HepG2 (cell line): Measurements from ENCODE around the gene DNAJC11. TPM values are rescaled to one million over a fixed set of nuclear protein-coding genes. Genes with fewer than 3 reads are reported as not detected.

Source experiments
- ARNT ChIP-seq: fragments of 450-650 bp; IDR thresholded peaks from 2 replicates; pipeline ENCODE4 v1.6.1; 2017
- ARNTL ChIP-seq: sonication (generic); formaldehyde crosslinking; IDR thresholded peaks from 2 replicates; pipeline ENCODE4 v1.4.0; 2020; ENCODE audit warnings: mild to moderate bottlenecking, missing genetic modification reagents
- DPF2 ChIP-seq: sonication (generic); formaldehyde crosslinking; IDR thresholded peaks from 2 replicates; pipeline ENCODE4 v1.4.0; 2020; ENCODE audit warnings: mild to moderate bottlenecking, low read depth, missing genetic modification reagents, borderline replicate concordance
- HOXA3 ChIP-seq: sonication (generic); formaldehyde crosslinking; IDR thresholded peaks from 2 replicates; pipeline ENCODE4 v1.5.0; 2020; ENCODE audit warnings: missing genetic modification reagents
- MEIS2 ChIP-seq: sonication (generic); formaldehyde crosslinking; IDR thresholded peaks from 2 replicates; pipeline ENCODE4 v1.9.0; 2021; ENCODE audit warnings: mild to moderate bottlenecking, missing genetic modification reagents
- NR2F2 ChIP-seq: IDR thresholded peaks from 2 replicates; pipeline ENCODE4 v1.6.1; 2012; ENCODE audit warnings: low read depth, inconsistent platforms, borderline replicate concordance
- PHB2 ChIP-seq: fragments of 450-650 bp; IDR thresholded peaks from 2 replicates; pipeline ENCODE4 v1.6.1; 2018; ENCODE audit not compliant: partially characterized antibody
- SNAPC5 ChIP-seq: sonication (generic); formaldehyde crosslinking; IDR thresholded peaks from 2 replicates; pipeline ENCODE4 v1.8.1; 2023; ENCODE audit warnings: mild to moderate bottlenecking, missing genetic modification reagents, borderline replicate concordance
- SP4 ChIP-seq: sonication (generic); formaldehyde crosslinking; IDR thresholded peaks from 2 replicates; pipeline ENCODE4 v1.8.1; 2023; ENCODE audit warnings: mild to moderate bottlenecking, missing genetic modification reagents
- TARDBP ChIP-seq: sonication (generic); formaldehyde crosslinking; IDR thresholded peaks from 2 replicates; pipeline ENCODE4 v1.8.0; 2022; ENCODE audit warnings: mild to moderate bottlenecking, missing genetic modification reagents
- TMF1 ChIP-seq: sonication (generic); formaldehyde crosslinking; IDR thresholded peaks from 2 replicates; pipeline ENCODE4 v1.8.1; 2022; ENCODE audit warnings: low read depth, missing genetic modification reagents
- ZFAT ChIP-seq: sonication (generic); formaldehyde crosslinking; conservative IDR thresholded peaks from 2 replicates; pipeline ENCODE4 v1.8.1; 2023; ENCODE audit warnings: missing genetic modification reagents, inconsistent platforms
- ZNF335 ChIP-seq: sonication (generic); formaldehyde crosslinking; IDR thresholded peaks from 2 replicates; pipeline ENCODE4 v1.4.0; 2020; ENCODE audit warnings: missing genetic modification reagents
- ZNF33A ChIP-seq: sonication (generic); formaldehyde crosslinking; IDR thresholded peaks from 2 replicates; pipeline ENCODE4 v1.5.1; 2020; ENCODE audit warnings: missing genetic modification reagents, mild to moderate bottlenecking, moderate library complexity, borderline replicate concordance
- ZNF441 ChIP-seq: sonication (generic); formaldehyde crosslinking; IDR thresholded peaks from 2 replicates; pipeline ENCODE4 v1.7.0; 2021; ENCODE audit warnings: missing genetic modification reagents, borderline replicate concordance
- ZNF543 ChIP-seq: sonication (generic); formaldehyde crosslinking; IDR thresholded peaks from 2 replicates; pipeline ENCODE4 v1.4.0; 2020; ENCODE audit warnings: mild to moderate bottlenecking, missing genetic modification reagents
- ZNF546 ChIP-seq: sonication (generic); formaldehyde crosslinking; conservative IDR thresholded peaks from 2 replicates; pipeline ENCODE4 v1.8.1; 2023; ENCODE audit warnings: mild to moderate bottlenecking, missing genetic modification reagents
- ZNF607 ChIP-seq: sonication (generic); formaldehyde crosslinking; IDR thresholded peaks from 2 replicates; pipeline ENCODE4 v1.5.1; 2020; ENCODE audit warnings: missing genetic modification reagents, mild to moderate bottlenecking, borderline replicate concordance
- ZNF670 ChIP-seq: sonication (generic); formaldehyde crosslinking; IDR thresholded peaks from 2 replicates; pipeline ENCODE4 v1.8.0; 2022; ENCODE audit warnings: mild to moderate bottlenecking, missing genetic modification reagents, borderline replicate concordance
- ZNF713 ChIP-seq: sonication (generic); formaldehyde crosslinking; IDR thresholded peaks from 2 replicates; pipeline ENCODE4 v1.4.0; 2020; ENCODE audit warnings: mild to moderate bottlenecking, missing genetic modification reagents
- ZNF766 ChIP-seq: sonication (generic); formaldehyde crosslinking; IDR thresholded peaks from 2 replicates; pipeline ENCODE4 v1.5.0; 2020; ENCODE audit warnings: missing genetic modification reagents, borderline replicate concordance
- ZNF800 ChIP-seq: sonication (generic); formaldehyde crosslinking; IDR thresholded peaks from 2 replicates; pipeline ENCODE4 v1.4.0; 2020; ENCODE audit warnings: missing genetic modification reagents
- polyA plus RNA-seq, 8 experiments: library from polyadenylated mRNA; depleted of rRNA in 3 of 8; stranded (reverse) in 7 of 8; unstranded in 1 of 8; fragments of >200 nt; fragmentation: Illumina TruSeq in 4 of 8; extraction: Trizol in 4 of 8; gene quantifications; 2 replicates each; pipeline versions ENCODE4 v1.2.1 to v1.2.3, GENCODE V29; 2011 to 2016; ENCODE audit warnings: low read depth in 4 of 8, missing spikeins in 1 of 8, mixed read lengths in 1 of 8; ENCODE audit not compliant: insufficient read depth in 1 of 8
- total RNA-seq, 5 experiments: library from RNA; depleted of rRNA; stranded (reverse); fragments of >200 nt; fragmentation: Illumina TruSeq; extraction: Trizol; gene quantifications; 2 replicates each; pipeline ENCODE4 v1.2.3, GENCODE V29; 2016; ENCODE audit warnings: low read depth in 1 of 5
- TF ChIP-seq, protein P1 (sequence below): sonication (generic); formaldehyde crosslinking; IDR thresholded peaks from 2 replicates; pipeline ENCODE4 v1.8.0; 2022; ENCODE audit warnings: mild to moderate bottlenecking, missing genetic modification reagents, borderline replicate concordance
- TF ChIP-seq, protein P2 (sequence below): sonication (generic); formaldehyde crosslinking; IDR thresholded peaks from 2 replicates; pipeline ENCODE4 v1.4.0; 2020; ENCODE audit warnings: missing genetic modification reagents, mild to moderate bottlenecking, borderline replicate concordance

Gene DNAJC11
- total and polyA plus RNA-seq, 2 of the 13 experiments (the other 11 are each of a cell fraction or from before 2014, with no cell fraction given), result 25.1 to 47.6 TPM

DNA sequence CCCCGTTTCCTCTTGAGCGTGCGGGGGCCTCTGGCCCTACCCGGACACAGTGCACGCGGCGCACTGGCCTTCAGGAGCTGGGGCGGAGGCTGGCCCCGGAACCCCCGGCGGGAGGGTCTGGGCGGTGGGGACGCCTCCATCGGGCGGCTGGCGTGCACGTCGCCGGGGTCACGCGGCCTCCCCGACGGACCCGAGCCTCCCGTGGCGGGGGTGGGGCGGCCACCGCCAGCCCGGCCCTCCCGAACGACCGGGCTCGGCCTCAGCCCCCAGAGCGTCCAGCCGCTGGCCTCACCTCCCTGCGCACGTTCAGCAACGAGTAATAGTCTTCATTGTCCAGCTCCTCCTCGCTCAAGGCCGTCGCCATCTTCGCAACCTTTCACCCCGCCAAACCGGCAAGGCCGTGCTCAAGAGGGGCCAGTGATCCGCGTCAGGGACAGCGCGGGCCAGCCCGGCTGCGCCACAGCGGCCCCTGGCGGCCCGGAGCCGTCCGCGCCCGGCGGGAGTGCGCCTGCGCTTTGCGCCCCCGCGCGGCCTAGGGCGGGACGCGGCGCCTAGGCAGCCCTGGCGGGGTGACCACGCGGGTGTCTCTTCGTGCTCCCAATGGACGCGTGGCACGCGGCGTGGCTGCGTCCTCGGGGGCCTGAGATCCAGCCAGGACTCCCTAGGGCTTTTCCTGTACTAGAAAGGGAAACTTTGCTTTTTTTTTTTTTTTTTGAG is at the start of gene DNAJC11 (continued):
- TF ChIP-seq MEIS2, result peak; percentile 58; the same call in 1 of the 2 replicates
- peak; percentile 95; the same call in 1 of the 2 replicates for TF ChIP-seq ZNF766 (CRISPR knock-in tag)
- peak; percentile 80; the same call in 1 of the 2 replicates for TF ChIP-seq ZFAT (CRISPR knock-in tag)
- peak; percentile 96 for TF ChIP-seq ZNF441 (CRISPR knock-in tag)
- TF ChIP-seq ARNT, result no peak
- peak; percentile 85; the same call in 1 of the 2 replicates for TF ChIP-seq SNAPC5 (CRISPR knock-in tag)
- TF ChIP-seq ARNTL (CRISPR knock-in tag), result peak; percentile 66; the same call in 1 of the 2 replicates
- TF ChIP-seq TARDBP (CRISPR knock-in tag), result peak; percentile 85; the same call in 1 of the 2 replicates
- peak; percentile 87 for TF ChIP-seq SP4
- no peak for TF ChIP-seq PHB2
- no peak for TF ChIP-seq ZNF800 (CRISPR knock-in tag)
- TF ChIP-seq ZNF543 (CRISPR knock-in tag), result 0 out of 2 replicates have a peak, but pooled peaks have one; percentile 24
- TF ChIP-seq TMF1 (CRISPR knock-in tag), result peak; percentile 97; the same call in 1 of the 2 replicates
- no peak for TF ChIP-seq ZNF713 (CRISPR knock-in tag)
- TF ChIP-seq ZNF607, result peak; percentile 98
- TF ChIP-seq, protein P1, sequence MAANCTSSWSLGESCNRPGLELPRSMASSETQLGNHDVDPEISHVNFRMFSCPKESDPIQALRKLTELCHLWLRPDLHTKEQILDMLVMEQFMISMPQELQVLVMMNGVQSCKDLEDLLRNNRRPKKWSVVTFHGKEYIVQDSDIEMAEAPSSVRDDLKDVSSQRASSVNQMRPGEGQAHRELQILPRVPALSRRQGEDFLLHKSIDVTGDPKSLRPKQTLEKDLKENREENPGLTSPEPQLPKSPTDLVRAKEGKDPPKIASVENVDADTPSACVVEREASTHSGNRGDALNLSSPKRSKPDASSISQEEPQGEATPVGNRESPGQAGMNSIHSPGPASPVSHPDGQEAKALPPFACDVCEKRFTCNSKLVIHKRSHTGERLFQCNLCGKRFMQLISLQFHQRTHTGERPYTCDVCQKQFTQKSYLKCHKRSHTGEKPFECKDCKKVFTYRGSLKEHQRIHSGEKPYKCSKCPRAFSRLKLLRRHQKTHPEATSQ, result 0 out of 2 replicates have a peak, but pooled peaks have one; percentile 40
- 0 out of 2 replicates have a peak, but pooled peaks have one; percentile 52 for TF ChIP-seq ZNF335 (CRISPR knock-in tag)
- peak; percentile 96; the same call in 1 of the 2 replicates for TF ChIP-seq ZNF546 (CRISPR knock-in tag)
- peak; percentile 97 for TF ChIP-seq HOXA3 (CRISPR knock-in tag)
- no peak for TF ChIP-seq ZNF33A (CRISPR knock-in tag)
- TF ChIP-seq DPF2 (CRISPR knock-in tag), result no peak
- peak; percentile 56; the same call in 1 of the 2 replicates for TF ChIP-seq NR2F2
- TF ChIP-seq, protein P2, sequence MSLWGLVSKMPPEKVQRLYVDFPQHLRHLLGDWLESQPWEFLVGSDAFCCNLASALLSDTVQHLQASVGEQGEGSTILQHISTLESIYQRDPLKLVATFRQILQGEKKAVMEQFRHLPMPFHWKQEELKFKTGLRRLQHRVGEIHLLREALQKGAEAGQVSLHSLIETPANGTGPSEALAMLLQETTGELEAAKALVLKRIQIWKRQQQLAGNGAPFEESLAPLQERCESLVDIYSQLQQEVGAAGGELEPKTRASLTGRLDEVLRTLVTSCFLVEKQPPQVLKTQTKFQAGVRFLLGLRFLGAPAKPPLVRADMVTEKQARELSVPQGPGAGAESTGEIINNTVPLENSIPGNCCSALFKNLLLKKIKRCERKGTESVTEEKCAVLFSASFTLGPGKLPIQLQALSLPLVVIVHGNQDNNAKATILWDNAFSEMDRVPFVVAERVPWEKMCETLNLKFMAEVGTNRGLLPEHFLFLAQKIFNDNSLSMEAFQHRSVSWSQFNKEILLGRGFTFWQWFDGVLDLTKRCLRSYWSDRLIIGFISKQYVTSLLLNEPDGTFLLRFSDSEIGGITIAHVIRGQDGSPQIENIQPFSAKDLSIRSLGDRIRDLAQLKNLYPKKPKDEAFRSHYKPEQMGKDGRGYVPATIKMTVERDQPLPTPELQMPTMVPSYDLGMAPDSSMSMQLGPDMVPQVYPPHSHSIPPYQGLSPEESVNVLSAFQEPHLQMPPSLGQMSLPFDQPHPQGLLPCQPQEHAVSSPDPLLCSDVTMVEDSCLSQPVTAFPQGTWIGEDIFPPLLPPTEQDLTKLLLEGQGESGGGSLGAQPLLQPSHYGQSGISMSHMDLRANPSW (CRISPR knock-in tag), result no peak
- TF ChIP-seq ZNF670 (CRISPR knock-in tag), result peak; percentile 17; the same call in 1 of the 2 replicates
